ENCODE data around the gene NTRK2.

The NTRK2 gene

GRCh38 chr9:84991514-84991870 lies 322.0 kb downstream of the NTRK2 start:
- H3K4me3 ChIP-seq (ENCODE audit: low read depth in 1 of 2, low read length in 2 of 2), result no peak overlapping the region
- no peaks in the 10 kb centered on the region for H3K9me3 ChIP-seq (ENCODE audit: insufficient read depth, low read length, severe bottlenecking)
- H3K27me3 ChIP-seq (ENCODE audit: insufficient read depth, low read length, poor library complexity), result no peaks in the 10 kb centered on the region
- no peaks in the 10 kb centered on the region for H3K36me3 ChIP-seq (ENCODE audit: insufficient read depth, low read length)
- no peak overlapping the region for H3K9ac ChIP-seq (ENCODE audit: low read depth, low read length)
- no peaks in the 10 kb centered on the region for H3K4me1 ChIP-seq (ENCODE audit: insufficient read depth, low read length)
- no peak overlapping the region for H3K4me2 ChIP-seq (ENCODE audit: insufficient read depth, low read length)
- TF ChIP-seq CTCF (IDR thresholded peaks at IDR 0.05; ENCODE audit: borderline replicate concordance, extremely low read depth, low read length, poor library complexity, severe bottlenecking), result no peak
- no peak for TF ChIP-seq EZH2 (IDR thresholded peaks at IDR 0.05; ENCODE audit: borderline replicate concordance, low read depth, low read length, severe bottlenecking)
- H3K79me2 ChIP-seq (ENCODE audit: insufficient read depth, low read length), result no peaks in the 10 kb centered on the region
- DNase-seq (no peak), ATAC-seq (ENCODE audit: insufficient read depth, low read depth) (no peak)
- H4K20me1 ChIP-seq (ENCODE audit: insufficient read depth, low read length), result no peaks in the 10 kb centered on the region
- no peak overlapping the region for H3K27ac ChIP-seq (ENCODE audit: low read length)
- H2AFZ ChIP-seq (ENCODE audit: low read depth, low read length), result no peak overlapping the region

- Histone ChIP-seq H3K9ac (ENCODE audit: low read depth, low read length) (no peak overlapping the region), H3K36me3 (ENCODE audit: insufficient read depth, low read length) (no peaks in the 10 kb centered on the region), H3K4me1 (ENCODE audit: insufficient read depth, low read length) (no peaks in the 10 kb centered on the region), H3K27ac (ENCODE audit: low read length) (no peak overlapping the region), H3K79me2 (ENCODE audit: insufficient read depth, low read length) (no peaks in the 10 kb centered on the region), H4K20me1 (ENCODE audit: insufficient read depth, low read length) (no peaks in the 10 kb centered on the region), H3K9me3 (ENCODE audit: insufficient read depth, low read length, severe bottlenecking) (no peaks in the 10 kb centered on the region), H2AFZ (ENCODE audit: low read depth, low read length) (no peak overlapping the region), H3K4me2 (ENCODE audit: insufficient read depth, low read length) (no peak overlapping the region), H3K27me3 (ENCODE audit: insufficient read depth, low read length, poor library complexity) (no peaks in the 10 kb centered on the region), H3K4me3 (ENCODE audit: low read depth in 1 of 2, low read length in 2 of 2) (no peak overlapping the region)
- no peak for ATAC-seq (ENCODE audit: insufficient read depth, low read depth)
- DNase-seq, result no peak
- TF ChIP-seq CTCF (IDR thresholded peaks at IDR 0.05; ENCODE audit: borderline replicate concordance, extremely low read depth, low read length, poor library complexity, severe bottlenecking) (no peak), EZH2 (IDR thresholded peaks at IDR 0.05; ENCODE audit: borderline replicate concordance, low read depth, low read length, severe bottlenecking) (no peak)
These were observed 322.9 kb downstream of the NTRK2 start for GRCh38 chr9:84992381-84992780.

- H3K36me3 ChIP-seq (ENCODE audit: insufficient read depth, low read length), result no peaks in the 10 kb centered on the region
- no peaks in the 10 kb centered on the region for H3K9me3 ChIP-seq (ENCODE audit: insufficient read depth, low read length, severe bottlenecking)
- no peaks in the 10 kb centered on the region for H3K27me3 ChIP-seq (ENCODE audit: insufficient read depth, low read length, poor library complexity)
- H3K4me1 ChIP-seq (ENCODE audit: insufficient read depth, low read length), result no peaks in the 10 kb centered on the region
- H3K9ac ChIP-seq (ENCODE audit: low read depth, low read length), result no peak overlapping the region
- no peak overlapping the region for H2AFZ ChIP-seq (ENCODE audit: low read depth, low read length)
- DNase-seq (no peak), ATAC-seq (ENCODE audit: insufficient read depth, low read depth) (no peak)
- H3K4me3 ChIP-seq (ENCODE audit: low read depth in 1 of 2, low read length in 2 of 2), result no peak overlapping the region
- no peak overlapping the region for H3K4me2 ChIP-seq (ENCODE audit: insufficient read depth, low read length)
- TF ChIP-seq CTCF (IDR thresholded peaks at IDR 0.05; ENCODE audit: borderline replicate concordance, extremely low read depth, low read length, poor library complexity, severe bottlenecking) (no peak), EZH2 (IDR thresholded peaks at IDR 0.05; ENCODE audit: borderline replicate concordance, low read depth, low read length, severe bottlenecking) (no peak)
- no peak overlapping the region for H3K27ac ChIP-seq (ENCODE audit: low read length)
- no peaks in the 10 kb centered on the region for H3K79me2 ChIP-seq (ENCODE audit: insufficient read depth, low read length)
- H4K20me1 ChIP-seq (ENCODE audit: insufficient read depth, low read length), result no peaks in the 10 kb centered on the region
These were observed 323.6 kb downstream of the NTRK2 start for GRCh38 chr9:84993105-84993504.

- Histone ChIP-seq H3K36me3 (ENCODE audit: insufficient read depth, low read length) (no peaks in the 10 kb centered on the region), H3K4me3 (ENCODE audit: low read depth in 1 of 2, low read length in 2 of 2) (no peak overlapping the region), H3K27ac (ENCODE audit: low read length) (no peak overlapping the region), H2AFZ (ENCODE audit: low read depth, low read length) (no peak overlapping the region), H3K4me2 (ENCODE audit: insufficient read depth, low read length) (no peak overlapping the region), H3K4me1 (ENCODE audit: insufficient read depth, low read length) (no peaks in the 10 kb centered on the region), H4K20me1 (ENCODE audit: insufficient read depth, low read length) (no peaks in the 10 kb centered on the region), H3K9me3 (ENCODE audit: insufficient read depth, low read length, severe bottlenecking) (no peaks in the 10 kb centered on the region), H3K79me2 (ENCODE audit: insufficient read depth, low read length) (no peaks in the 10 kb centered on the region), H3K9ac (ENCODE audit: low read depth, low read length) (no peak overlapping the region), H3K27me3 (ENCODE audit: insufficient read depth, low read length, poor library complexity) (no peaks in the 10 kb centered on the region)
- no peak for DNase-seq
- TF ChIP-seq CTCF (IDR thresholded peaks at IDR 0.05; ENCODE audit: borderline replicate concordance, extremely low read depth, low read length, poor library complexity, severe bottlenecking) (no peak), EZH2 (IDR thresholded peaks at IDR 0.05; ENCODE audit: borderline replicate concordance, low read depth, low read length, severe bottlenecking) (no peak)
- no peak for ATAC-seq (ENCODE audit: insufficient read depth, low read depth)
These were observed 326.5 kb downstream of the NTRK2 start for GRCh38 chr9:84996029-84996428.
